Breast epithelium (tissue), 3 donors: ENCODE data around the gene TBPL2.

ENCODE experiments used
- CTCF ChIP-seq, 3 donors: fragments of 450-650 bp; IDR thresholded peaks; one replicate each; pipeline ENCODE4 v1.5.1; 2016 to 2017; ENCODE audit warnings: antibody characterized with exemption in 3 of 3, mild to moderate bottlenecking in 3 of 3, moderate library complexity in 3 of 3
- POLR2A ChIP-seq: fragments of 450-650 bp; IDR thresholded peaks from one replicate; pipeline ENCODE4 v1.6.1; 2016; ENCODE audit warnings: antibody characterized with exemption, mild to moderate bottlenecking, moderate library complexity
- POLR2AphosphoS5 ChIP-seq, 3 donors: sonication (generic); formaldehyde crosslinking; IDR thresholded peaks; one replicate each; pipeline ENCODE4 v1.6.1; 2017; ENCODE audit warnings: antibody characterized with exemption in 3 of 3

DNA sequence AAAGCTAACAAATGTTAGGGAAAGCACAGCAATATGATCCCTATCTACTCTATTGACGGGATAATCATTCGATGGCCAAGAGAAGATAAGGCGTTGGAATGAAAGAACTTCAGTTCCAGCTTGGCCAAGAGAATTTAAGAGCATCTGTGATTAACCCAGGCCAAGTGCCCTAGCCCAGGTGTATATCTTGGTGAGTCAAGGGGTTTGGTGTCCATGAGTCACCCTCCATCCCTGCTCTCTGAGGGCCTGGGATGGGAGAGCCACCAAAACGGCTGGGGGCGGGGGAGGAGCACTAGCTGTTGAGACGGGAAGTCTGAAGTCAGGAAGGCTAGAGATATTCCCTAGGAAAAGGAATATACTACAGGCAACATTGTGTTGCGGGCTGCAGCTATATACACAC lies 13.0 kb downstream of the TBPL2 start:
- TF ChIP-seq CTCF (IDR thresholded peaks at IDR 0.05) (no peak), POLR2A (no peak), POLR2AphosphoS5 (IDR thresholded peaks at IDR 0.05) (no peak)
